LNCaP clone FGC (cell line): ENCODE data around the gene NTN4.

Experiments
- DNase-seq: peaks from one replicate; pipeline ENCODE4 v3.0.0-alpha.2; 2011; ENCODE audit warnings: low read depth
- H3K4me3 ChIP-seq: 2 replicates; pipeline ENCODE4 v1.5.1; 2011; ENCODE audit warnings: mild to moderate bottlenecking, low read depth, low read length, control low read depth
- TF ChIP-seq, protein P1 (sequence below): IDR thresholded peaks from 2 replicates; pipeline ENCODE4 v1.5.1; 2012; ENCODE audit warnings: mild to moderate bottlenecking; ENCODE audit not compliant: control insufficient read depth, insufficient read depth; ENCODE audit errors: extremely low read depth

Gene NTN4

DNA sequence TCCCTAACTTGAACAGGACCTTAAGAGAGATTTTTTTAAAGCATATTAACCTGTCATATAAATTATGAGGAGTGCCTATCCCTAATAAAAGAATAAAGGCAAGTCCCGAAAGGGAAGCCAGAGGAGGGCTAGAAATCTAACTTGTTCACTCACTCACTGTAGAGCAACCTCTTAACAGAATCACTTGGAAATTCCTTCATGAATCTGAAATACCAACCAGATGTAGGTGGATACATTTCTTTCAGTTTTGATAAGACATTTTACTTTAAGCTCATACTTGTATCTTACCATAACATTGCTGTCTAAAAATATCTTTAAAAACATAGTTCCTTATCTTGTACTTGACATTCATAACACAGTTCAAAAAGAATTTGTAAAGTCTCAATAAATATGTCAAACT lies 25.7 kb downstream of the NTN4 start:
- TF ChIP-seq, protein P1, sequence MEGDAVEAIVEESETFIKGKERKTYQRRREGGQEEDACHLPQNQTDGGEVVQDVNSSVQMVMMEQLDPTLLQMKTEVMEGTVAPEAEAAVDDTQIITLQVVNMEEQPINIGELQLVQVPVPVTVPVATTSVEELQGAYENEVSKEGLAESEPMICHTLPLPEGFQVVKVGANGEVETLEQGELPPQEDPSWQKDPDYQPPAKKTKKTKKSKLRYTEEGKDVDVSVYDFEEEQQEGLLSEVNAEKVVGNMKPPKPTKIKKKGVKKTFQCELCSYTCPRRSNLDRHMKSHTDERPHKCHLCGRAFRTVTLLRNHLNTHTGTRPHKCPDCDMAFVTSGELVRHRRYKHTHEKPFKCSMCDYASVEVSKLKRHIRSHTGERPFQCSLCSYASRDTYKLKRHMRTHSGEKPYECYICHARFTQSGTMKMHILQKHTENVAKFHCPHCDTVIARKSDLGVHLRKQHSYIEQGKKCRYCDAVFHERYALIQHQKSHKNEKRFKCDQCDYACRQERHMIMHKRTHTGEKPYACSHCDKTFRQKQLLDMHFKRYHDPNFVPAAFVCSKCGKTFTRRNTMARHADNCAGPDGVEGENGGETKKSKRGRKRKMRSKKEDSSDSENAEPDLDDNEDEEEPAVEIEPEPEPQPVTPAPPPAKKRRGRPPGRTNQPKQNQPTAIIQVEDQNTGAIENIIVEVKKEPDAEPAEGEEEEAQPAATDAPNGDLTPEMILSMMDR = no peak
- no peak for DNase-seq
- no peak overlapping the region for H3K4me3 ChIP-seq

DNA sequence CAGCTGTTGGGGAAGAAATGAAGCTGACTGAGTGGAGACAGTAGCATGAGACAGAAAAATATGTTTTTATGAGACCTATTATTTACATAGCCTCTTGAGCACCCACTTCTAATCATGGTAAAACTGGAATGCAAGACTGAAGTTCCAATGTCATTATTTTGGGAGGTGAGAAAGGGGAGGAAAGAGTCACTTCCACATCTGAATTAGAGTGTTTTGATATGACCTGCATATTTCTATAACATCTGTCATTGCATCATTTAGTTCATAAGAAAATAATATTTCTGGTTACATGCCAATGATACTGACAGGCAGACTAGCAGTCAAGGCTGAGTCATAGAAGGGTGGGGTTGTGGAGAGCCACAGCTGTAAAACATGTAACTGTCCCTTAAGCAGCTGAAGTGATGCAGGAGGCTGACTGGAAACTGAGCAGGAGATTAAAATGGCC lies 26.7 kb downstream of the NTN4 start:
- DNase-seq = no peak
- H3K4me3 ChIP-seq = no peak overlapping the region
- TF ChIP-seq, protein P1 = no peak

DNA sequence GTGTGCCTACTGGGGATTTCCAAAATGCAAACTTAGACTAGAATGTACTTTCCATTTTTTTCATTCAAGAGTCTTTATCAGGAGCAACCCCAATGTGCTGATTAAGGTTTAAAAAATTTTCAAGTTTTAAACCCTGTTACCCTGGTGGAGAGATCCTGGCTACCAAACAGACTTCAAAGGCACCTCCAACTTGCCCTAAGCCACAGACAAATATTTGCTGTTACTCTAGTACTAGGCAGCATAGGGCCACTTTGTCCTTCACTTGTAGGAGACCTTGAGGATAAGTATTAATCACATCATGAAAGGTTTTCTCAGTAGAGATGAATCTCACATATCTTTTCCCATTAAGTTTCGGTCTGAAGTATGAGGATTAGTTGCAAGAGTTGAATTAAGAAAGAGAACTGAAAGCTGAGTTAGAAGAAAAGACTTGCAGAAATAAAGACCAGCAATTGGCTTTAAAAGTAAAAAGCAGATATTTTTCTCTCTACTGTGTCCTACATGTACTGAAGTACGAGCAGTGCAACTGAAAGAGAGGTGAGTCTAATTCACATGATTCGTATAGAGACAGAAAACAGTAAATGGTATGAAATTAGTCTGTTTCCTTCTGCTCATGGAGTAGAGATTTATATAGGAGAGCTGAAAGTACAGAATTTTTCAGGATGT lies 28.3 kb downstream of the NTN4 start:
- DNase-seq = no peak
- TF ChIP-seq, protein P1 = no peak
- no peak overlapping the region for H3K4me3 ChIP-seq

DNA sequence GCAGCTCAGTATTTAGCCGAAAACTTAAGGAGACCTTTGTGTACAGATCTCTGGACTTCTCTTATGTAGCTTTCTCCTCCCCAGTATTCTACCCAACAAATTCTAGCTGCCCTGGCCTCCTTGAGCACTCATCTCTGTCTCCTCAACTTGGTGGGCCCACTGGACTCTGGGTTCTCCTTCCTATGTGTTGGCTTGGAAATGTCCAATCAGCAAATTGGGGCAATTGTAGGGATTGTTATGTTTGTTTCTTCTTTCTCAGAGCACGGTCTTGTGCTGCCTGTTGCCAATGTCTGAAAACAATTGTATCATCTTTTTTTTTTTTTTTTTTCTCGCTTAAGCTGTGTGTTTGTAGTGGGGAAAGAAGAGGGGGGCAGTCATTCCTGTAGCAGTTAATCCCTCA lies 30.2 kb downstream of the NTN4 start:
- DNase-seq = no peak
- no peak overlapping the region for H3K4me3 ChIP-seq
- TF ChIP-seq, protein P1 = no peak

DNA sequence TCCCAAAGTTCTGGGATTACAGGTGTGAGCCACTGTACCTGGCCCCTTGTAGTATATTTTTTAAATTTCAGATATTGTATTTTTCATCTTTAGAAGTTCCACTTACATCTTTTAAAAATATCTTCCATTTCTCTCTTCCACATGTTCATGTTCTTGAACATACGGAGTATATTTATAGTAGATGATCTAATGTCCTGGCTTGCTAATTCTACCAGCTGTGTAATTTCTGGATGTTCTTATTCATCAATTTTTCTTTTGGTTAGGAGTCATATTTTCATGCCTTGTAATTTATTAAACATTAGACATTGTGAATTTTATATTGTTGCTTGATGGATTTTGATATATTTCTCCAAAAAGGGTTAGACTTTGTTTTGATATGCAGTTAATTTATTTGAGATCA lies 30.8 kb downstream of the NTN4 start:
- DNase-seq = no peak
- TF ChIP-seq, protein P1 = no peak
- H3K4me3 ChIP-seq = no peak overlapping the region

DNA sequence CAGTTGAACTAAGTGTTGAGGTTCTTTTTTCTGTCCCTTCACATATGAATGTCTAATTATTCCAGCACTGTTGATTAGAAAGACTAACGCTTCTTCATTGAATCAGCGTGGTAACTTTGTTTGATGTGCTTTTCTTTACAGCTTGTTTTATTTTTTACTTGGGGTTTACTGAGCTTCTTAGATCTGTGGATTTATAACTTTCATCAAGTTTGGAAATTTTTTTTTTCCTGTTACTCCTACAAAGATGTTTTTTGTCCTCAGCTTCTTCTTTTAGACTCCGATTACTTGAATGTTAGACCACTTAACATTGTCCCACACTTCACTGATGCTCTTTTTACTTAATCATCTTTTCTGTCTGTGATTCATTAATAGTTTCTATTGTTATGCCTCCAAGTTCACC lies 31.5 kb downstream of the NTN4 start:
- no peak for DNase-seq

More for the DNA sequence above, 31.5 kb downstream of the NTN4 start:
- TF ChIP-seq, protein P1 = no peak
- H3K4me3 ChIP-seq = no peak overlapping the region
